ENCODE measurements around the gene ESPL1. TPM values are rescaled to one million over a fixed set of nuclear protein-coding genes. Genes with fewer than 3 reads are reported as not detected.

ESPL1 gene
- total RNA-seq, 1 donor from 2014 or later: 2.2 TPM

GRCh38 chr12:53233671-53234121, 34.4 kb upstream of the ESPL1 start:
- H3K27me3 ChIP-seq (ENCODE audit: control insufficient read depth, insufficient read depth, low read length): peaks cover 4% of the 10 kb centered on the region
- no peaks in the 10 kb centered on the region for H3K36me3 ChIP-seq (ENCODE audit: control insufficient read depth, insufficient read depth, low read length)
- no peak for TF ChIP-seq CTCF (IDR thresholded peaks at IDR 0.05; ENCODE audit: insufficient read depth, low read length, poor library complexity, severe bottlenecking)
- H3K4me3 ChIP-seq (ENCODE audit: low read depth, low read length): no peak overlapping the region
- no peak for DNase-seq (ENCODE audit: low read depth)

- H3K4me3 ChIP-seq (ENCODE audit: low read depth, low read length): no peak overlapping the region
- TF ChIP-seq CTCF (IDR thresholded peaks at IDR 0.05; ENCODE audit: insufficient read depth, low read length, poor library complexity, severe bottlenecking): no peak
- no peaks in the 10 kb centered on the region for H3K36me3 ChIP-seq (ENCODE audit: control insufficient read depth, insufficient read depth, low read length)
- H3K27me3 ChIP-seq (ENCODE audit: control insufficient read depth, insufficient read depth, low read length): peaks cover 4% of the 10 kb centered on the region
- DNase-seq (ENCODE audit: low read depth): no peak
Observed at GRCh38 chr12:53234271-53234914, 33.7 kb upstream of the ESPL1 start.

GRCh38 chr12:53235164-53235563, 32.9 kb upstream of the ESPL1 start:
- no peak for TF ChIP-seq CTCF (IDR thresholded peaks at IDR 0.05; ENCODE audit: insufficient read depth, low read length, poor library complexity, severe bottlenecking)
- no peaks in the 10 kb centered on the region for H3K36me3 ChIP-seq (ENCODE audit: control insufficient read depth, insufficient read depth, low read length)
- H3K4me3 ChIP-seq (ENCODE audit: low read depth, low read length): no peak overlapping the region
- H3K27me3 ChIP-seq (ENCODE audit: control insufficient read depth, insufficient read depth, low read length): peaks cover 4% of the 10 kb centered on the region
- no peak for DNase-seq (ENCODE audit: low read depth)

GRCh38 chr12:53235742-53236442, 32.2 kb upstream of the ESPL1 start:
- no peak for TF ChIP-seq CTCF (IDR thresholded peaks at IDR 0.05; ENCODE audit: insufficient read depth, low read length, poor library complexity, severe bottlenecking)
- H3K36me3 ChIP-seq (ENCODE audit: control insufficient read depth, insufficient read depth, low read length): no peaks in the 10 kb centered on the region
- no peak for DNase-seq (ENCODE audit: low read depth)
- H3K4me3 ChIP-seq (ENCODE audit: low read depth, low read length): no peak overlapping the region
- H3K27me3 ChIP-seq (ENCODE audit: control insufficient read depth, insufficient read depth, low read length): peaks cover 4% of the 10 kb centered on the region

GRCh38 chr12:53236443-53237111, 31.5 kb upstream of the ESPL1 start:
- DNase-seq (ENCODE audit: low read depth): no peak
- Histone ChIP-seq H3K4me3 (ENCODE audit: low read depth, low read length) (no peak overlapping the region), H3K36me3 (ENCODE audit: control insufficient read depth, insufficient read depth, low read length) (no peaks in the 10 kb centered on the region), H3K27me3 (ENCODE audit: control insufficient read depth, insufficient read depth, low read length) (peaks cover 6% of the 10 kb centered on the region)
- TF ChIP-seq CTCF (IDR thresholded peaks at IDR 0.05; ENCODE audit: insufficient read depth, low read length, poor library complexity, severe bottlenecking): no peak

Measured in kidney epithelial cell (primary cell).